SK-N-SH treated with all-trans-retinoic acid at 6 μM for 48 hours (cell line): ENCODE measurements around the gene H2BK1.
A peak's percentile ranks its signal among the peaks of the same experiment; 100 is the strongest.

Experiments
- ATAC-seq: fragments of 200-7000 bp; cut with Tn5 transposase; 3 replicates; pipeline ENCODE4 v1.9.1; 2020; ENCODE audit warnings: mild to moderate bottlenecking, moderate library complexity
- BACH2 ChIP-seq: fragments of 250-450 bp; sonication (Bioruptor Pico); IDR thresholded peaks from 2 replicates; pipeline ENCODE4 v1.9.0; 2021; ENCODE audit warnings: mild to moderate bottlenecking, borderline replicate concordance
- CSDC2 ChIP-seq: fragments of 250-450 bp; sonication (Bioruptor Pico); IDR thresholded peaks from 2 replicates; pipeline ENCODE4 v1.5.0; 2020; ENCODE audit warnings: mild to moderate bottlenecking, moderate library complexity
- ESRRG ChIP-seq: fragments of 250-450 bp; sonication (Bioruptor Pico); IDR thresholded peaks from 2 replicates; pipeline ENCODE4 v1.6.1; 2021; ENCODE audit warnings: mild to moderate bottlenecking
- GLIS3 ChIP-seq: fragments of 250-450 bp; sonication (Bioruptor Pico); IDR thresholded peaks from 2 replicates; pipeline ENCODE4 v1.5.0; 2020; ENCODE audit warnings: mild to moderate bottlenecking, moderate library complexity
- ISL1 ChIP-seq: fragments of 250-450 bp; sonication (Bioruptor Pico); IDR thresholded peaks from 2 replicates; pipeline ENCODE4 v2.1.2; 2022; ENCODE audit warnings: mild to moderate bottlenecking, moderate library complexity
- PPARA ChIP-seq: fragments of 250-450 bp; sonication (Bioruptor Pico); IDR thresholded peaks from 2 replicates; pipeline ENCODE4 v1.5.0; 2020; ENCODE audit warnings: mild to moderate bottlenecking, borderline replicate concordance
- RARB ChIP-seq: fragments of 250-450 bp; sonication (Bioruptor Pico); IDR thresholded peaks from 2 replicates; pipeline ENCODE4 v1.8.0; 2021; ENCODE audit warnings: mild to moderate bottlenecking, moderate library complexity
- SNAI2 ChIP-seq: fragments of 250-450 bp; sonication (Bioruptor Pico); IDR thresholded peaks from 2 replicates; pipeline ENCODE4 v1.5.0; 2020; ENCODE audit warnings: mild to moderate bottlenecking, moderate library complexity
- TCF4 ChIP-seq: fragments of 250-450 bp; sonication (Bioruptor Pico); IDR thresholded peaks from 2 replicates; pipeline ENCODE4 v1.8.0; 2021; ENCODE audit warnings: mild to moderate bottlenecking, moderate library complexity, borderline replicate concordance
- TOX ChIP-seq: fragments of 250-450 bp; sonication (Bioruptor Pico); IDR thresholded peaks from 2 replicates; pipeline ENCODE4 v1.8.0; 2021; ENCODE audit warnings: mild to moderate bottlenecking, moderate library complexity, borderline replicate concordance
- ZC3H10 ChIP-seq: fragments of 250-450 bp; sonication (Bioruptor Pico); IDR thresholded peaks from 2 replicates; pipeline ENCODE4 v1.5.1; 2021; ENCODE audit warnings: mild to moderate bottlenecking, moderate library complexity
- ZFP3 ChIP-seq: fragments of 250-450 bp; sonication (Bioruptor Pico); IDR thresholded peaks from 2 replicates; pipeline ENCODE4 v1.5.0; 2020; ENCODE audit warnings: mild to moderate bottlenecking, moderate library complexity
- ZNF565 ChIP-seq: fragments of 450-650 bp; formaldehyde crosslinking; conservative IDR thresholded peaks from 2 replicates; pipeline ENCODE4 v1.5.0; 2020; ENCODE audit warnings: low read depth, mild to moderate bottlenecking, moderate library complexity
- ZNF70 ChIP-seq: fragments of 450-650 bp; formaldehyde crosslinking; IDR thresholded peaks from 2 replicates; pipeline ENCODE4 v1.5.0; 2020; ENCODE audit warnings: mild to moderate bottlenecking, moderate library complexity
- ZNF8 ChIP-seq: fragments of 450-650 bp; formaldehyde crosslinking; IDR thresholded peaks from 2 replicates; pipeline ENCODE4 v1.5.0; 2020; ENCODE audit warnings: mild to moderate bottlenecking, moderate library complexity
- TF ChIP-seq, protein P1 (sequence below): fragments of 250-450 bp; sonication (Bioruptor Pico); IDR thresholded peaks from 2 replicates; pipeline ENCODE4 v1.8.0; 2020; ENCODE audit warnings: mild to moderate bottlenecking, moderate library complexity, borderline replicate concordance
- TF ChIP-seq, protein P2 (sequence below): fragments of 250-450 bp; sonication (Bioruptor Pico); IDR thresholded peaks from 2 replicates; pipeline ENCODE4 v1.5.0; 2020; ENCODE audit warnings: mild to moderate bottlenecking, moderate library complexity
- TF ChIP-seq, protein P3 (sequence below): fragments of 250-450 bp; sonication (Bioruptor Pico); IDR thresholded peaks from 2 replicates; pipeline ENCODE4 v1.5.1; 2021; ENCODE audit warnings: mild to moderate bottlenecking, moderate library complexity
- TF ChIP-seq, protein P4 (sequence below): fragments of 250-450 bp; sonication (Bioruptor Pico); IDR thresholded peaks from 2 replicates; pipeline ENCODE4 v1.8.0; 2021; ENCODE audit warnings: low read depth, mild to moderate bottlenecking, moderate library complexity, borderline replicate concordance
- TF ChIP-seq, protein P5 (sequence below): fragments of 250-450 bp; sonication (Bioruptor Pico); IDR thresholded peaks from 2 replicates; pipeline ENCODE4 v1.5.1; 2020; ENCODE audit warnings: low read depth, mild to moderate bottlenecking, moderate library complexity

Gene H2BK1

DNA sequence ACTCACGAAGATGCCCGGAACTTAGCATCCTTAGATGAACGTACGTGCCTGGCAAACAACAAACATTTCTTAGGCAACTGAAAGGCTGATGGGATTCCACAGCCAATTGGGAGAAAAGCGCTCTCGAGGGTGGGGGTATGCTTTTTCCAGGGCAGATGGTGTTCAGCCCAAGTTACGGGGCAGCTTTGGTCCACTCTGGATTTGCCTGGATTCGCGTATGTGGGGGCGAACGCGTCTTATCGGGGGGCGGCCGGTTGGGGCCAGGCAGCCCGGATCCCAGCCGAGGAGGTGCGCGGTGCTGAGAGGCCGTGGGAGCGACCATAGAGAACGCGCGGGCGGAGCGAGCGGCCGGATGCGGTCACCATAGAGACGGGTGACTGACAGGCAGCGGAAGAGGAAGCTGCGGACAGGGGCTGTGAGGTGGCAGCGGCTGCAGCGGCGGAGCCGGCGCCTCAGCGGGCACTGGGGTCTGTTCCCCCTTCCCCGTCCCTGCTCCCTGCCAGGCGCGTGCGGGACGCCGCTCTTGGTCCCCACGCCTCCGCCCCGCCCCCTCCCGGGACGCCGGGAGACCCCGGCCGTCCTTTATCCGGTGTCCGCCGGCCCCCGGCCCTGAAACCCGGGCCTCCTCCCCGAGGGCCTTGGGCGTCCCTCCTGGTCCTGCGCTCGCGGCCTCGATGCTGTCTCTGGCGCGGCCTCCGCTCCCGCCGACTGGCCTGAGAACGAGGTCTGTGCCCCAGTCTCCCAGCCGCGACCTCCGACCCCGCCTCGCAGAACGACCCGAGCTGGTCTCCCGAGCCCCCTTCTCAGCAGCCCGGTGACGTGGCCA, 22.0 kb upstream of the H2BK1 start, which contains the start of gene CHPF2:
CHPF2 (plus strand) TSS at position 393 of the 826 bp plus-strand sequence. CDS start 1,529 bp downstream, outside the sequence.
- TF ChIP-seq, protein P1, sequence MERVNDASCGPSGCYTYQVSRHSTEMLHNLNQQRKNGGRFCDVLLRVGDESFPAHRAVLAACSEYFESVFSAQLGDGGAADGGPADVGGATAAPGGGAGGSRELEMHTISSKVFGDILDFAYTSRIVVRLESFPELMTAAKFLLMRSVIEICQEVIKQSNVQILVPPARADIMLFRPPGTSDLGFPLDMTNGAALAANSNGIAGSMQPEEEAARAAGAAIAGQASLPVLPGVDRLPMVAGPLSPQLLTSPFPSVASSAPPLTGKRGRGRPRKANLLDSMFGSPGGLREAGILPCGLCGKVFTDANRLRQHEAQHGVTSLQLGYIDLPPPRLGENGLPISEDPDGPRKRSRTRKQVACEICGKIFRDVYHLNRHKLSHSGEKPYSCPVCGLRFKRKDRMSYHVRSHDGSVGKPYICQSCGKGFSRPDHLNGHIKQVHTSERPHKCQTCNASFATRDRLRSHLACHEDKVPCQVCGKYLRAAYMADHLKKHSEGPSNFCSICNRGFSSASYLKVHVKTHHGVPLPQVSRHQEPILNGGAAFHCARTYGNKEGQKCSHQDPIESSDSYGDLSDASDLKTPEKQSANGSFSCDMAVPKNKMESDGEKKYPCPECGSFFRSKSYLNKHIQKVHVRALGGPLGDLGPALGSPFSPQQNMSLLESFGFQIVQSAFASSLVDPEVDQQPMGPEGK (CRISPR knock-in tag) = 0 out of 2 replicates have a peak, but pooled peaks have one; percentile 36
- no peak for TF ChIP-seq GLIS3 (CRISPR knock-in tag)
- ATAC-seq = peak; percentile 93

DNA sequence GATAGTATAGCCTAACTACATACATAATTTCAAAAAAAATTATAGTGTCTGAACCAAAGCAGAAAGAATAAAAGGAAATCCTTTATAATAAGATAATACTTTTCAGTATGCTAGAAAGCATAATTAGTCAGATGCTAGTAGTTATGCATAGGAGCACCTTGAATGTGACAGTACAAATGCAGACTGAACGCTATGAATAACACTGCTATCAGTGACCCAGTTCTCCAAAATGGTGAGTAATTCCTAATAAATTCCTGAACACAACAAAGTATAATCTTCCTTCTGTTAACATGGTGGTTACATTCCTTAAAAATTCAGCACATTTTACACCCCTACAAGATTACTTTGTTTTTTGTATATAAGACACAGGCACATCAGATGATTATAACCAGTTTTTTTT, 20.8 kb upstream of the H2BK1 start:
- ATAC-seq = no peak
- no peak for TF ChIP-seq RARB (CRISPR knock-in tag)
- TF ChIP-seq, protein P1 (CRISPR knock-in tag) = no peak
- no peak for TF ChIP-seq ZNF565 (CRISPR knock-in tag)
- TF ChIP-seq ZFP3 = no peak
- no peak for TF ChIP-seq BACH2 (CRISPR knock-in tag)
- TF ChIP-seq TOX = no peak
- no peak for TF ChIP-seq TCF4 (CRISPR knock-in tag)
- TF ChIP-seq ISL1 (CRISPR knock-in tag) = no peak
- TF ChIP-seq ESRRG (CRISPR knock-in tag) = no peak
- no peak for TF ChIP-seq ZNF8 (CRISPR knock-in tag)
- no peak for TF ChIP-seq CSDC2
- TF ChIP-seq, protein P2, sequence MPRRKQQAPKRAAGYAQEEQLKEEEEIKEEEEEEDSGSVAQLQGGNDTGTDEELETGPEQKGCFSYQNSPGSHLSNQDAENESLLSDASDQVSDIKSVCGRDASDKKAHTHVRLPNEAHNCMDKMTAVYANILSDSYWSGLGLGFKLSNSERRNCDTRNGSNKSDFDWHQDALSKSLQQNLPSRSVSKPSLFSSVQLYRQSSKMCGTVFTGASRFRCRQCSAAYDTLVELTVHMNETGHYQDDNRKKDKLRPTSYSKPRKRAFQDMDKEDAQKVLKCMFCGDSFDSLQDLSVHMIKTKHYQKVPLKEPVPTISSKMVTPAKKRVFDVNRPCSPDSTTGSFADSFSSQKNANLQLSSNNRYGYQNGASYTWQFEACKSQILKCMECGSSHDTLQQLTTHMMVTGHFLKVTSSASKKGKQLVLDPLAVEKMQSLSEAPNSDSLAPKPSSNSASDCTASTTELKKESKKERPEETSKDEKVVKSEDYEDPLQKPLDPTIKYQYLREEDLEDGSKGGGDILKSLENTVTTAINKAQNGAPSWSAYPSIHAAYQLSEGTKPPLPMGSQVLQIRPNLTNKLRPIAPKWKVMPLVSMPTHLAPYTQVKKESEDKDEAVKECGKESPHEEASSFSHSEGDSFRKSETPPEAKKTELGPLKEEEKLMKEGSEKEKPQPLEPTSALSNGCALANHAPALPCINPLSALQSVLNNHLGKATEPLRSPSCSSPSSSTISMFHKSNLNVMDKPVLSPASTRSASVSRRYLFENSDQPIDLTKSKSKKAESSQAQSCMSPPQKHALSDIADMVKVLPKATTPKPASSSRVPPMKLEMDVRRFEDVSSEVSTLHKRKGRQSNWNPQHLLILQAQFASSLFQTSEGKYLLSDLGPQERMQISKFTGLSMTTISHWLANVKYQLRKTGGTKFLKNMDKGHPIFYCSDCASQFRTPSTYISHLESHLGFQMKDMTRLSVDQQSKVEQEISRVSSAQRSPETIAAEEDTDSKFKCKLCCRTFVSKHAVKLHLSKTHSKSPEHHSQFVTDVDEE (CRISPR knock-in tag) = no peak
- TF ChIP-seq, protein P3, sequence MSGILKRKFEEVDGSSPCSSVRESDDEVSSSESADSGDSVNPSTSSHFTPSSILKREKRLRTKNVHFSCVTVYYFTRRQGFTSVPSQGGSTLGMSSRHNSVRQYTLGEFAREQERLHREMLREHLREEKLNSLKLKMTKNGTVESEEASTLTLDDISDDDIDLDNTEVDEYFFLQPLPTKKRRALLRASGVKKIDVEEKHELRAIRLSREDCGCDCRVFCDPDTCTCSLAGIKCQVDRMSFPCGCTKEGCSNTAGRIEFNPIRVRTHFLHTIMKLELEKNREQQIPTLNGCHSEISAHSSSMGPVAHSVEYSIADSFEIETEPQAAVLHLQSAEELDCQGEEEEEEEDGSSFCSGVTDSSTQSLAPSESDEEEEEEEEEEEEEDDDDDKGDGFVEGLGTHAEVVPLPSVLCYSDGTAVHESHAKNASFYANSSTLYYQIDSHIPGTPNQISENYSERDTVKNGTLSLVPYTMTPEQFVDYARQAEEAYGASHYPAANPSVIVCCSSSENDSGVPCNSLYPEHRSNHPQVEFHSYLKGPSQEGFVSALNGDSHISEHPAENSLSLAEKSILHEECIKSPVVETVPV (CRISPR knock-in tag) = no peak
- no peak for TF ChIP-seq ZC3H10 (CRISPR knock-in tag)
- no peak for TF ChIP-seq PPARA
- TF ChIP-seq, protein P4, sequence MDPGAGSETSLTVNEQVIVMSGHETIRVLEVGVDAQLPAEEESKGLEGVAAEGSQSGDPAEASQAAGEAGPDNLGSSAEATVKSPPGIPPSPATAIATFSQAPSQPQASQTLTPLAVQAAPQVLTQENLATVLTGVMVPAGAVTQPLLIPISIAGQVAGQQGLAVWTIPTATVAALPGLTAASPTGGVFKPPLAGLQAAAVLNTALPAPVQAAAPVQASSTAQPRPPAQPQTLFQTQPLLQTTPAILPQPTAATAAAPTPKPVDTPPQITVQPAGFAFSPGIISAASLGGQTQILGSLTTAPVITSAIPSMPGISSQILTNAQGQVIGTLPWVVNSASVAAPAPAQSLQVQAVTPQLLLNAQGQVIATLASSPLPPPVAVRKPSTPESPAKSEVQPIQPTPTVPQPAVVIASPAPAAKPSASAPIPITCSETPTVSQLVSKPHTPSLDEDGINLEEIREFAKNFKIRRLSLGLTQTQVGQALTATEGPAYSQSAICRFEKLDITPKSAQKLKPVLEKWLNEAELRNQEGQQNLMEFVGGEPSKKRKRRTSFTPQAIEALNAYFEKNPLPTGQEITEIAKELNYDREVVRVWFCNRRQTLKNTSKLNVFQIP (CRISPR knock-in tag) = no peak
- TF ChIP-seq GLIS3 (CRISPR knock-in tag) = no peak
- TF ChIP-seq ZNF70 (CRISPR knock-in tag) = no peak

DNA sequence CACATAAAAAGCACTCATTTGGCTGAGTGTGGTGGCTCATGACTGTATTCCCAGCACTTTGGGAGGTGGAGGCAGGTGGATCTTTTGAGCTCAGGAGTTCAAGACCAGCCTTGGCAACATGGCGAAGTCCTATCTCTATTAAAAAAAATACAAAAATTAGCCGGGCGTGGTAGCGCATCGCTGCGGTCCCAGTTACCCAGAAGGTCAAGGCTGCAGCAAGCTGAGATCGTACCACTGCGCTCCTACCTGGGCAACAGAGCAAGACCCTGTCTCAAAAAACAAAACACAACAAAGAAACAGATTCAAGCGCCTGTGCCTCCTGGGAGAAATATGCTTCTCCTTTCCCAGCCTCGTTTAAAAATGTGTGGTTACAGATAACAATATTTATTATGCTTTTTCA, 19.0 kb upstream of the H2BK1 start:
- ATAC-seq = no peak
- no peak for TF ChIP-seq BACH2 (CRISPR knock-in tag)
- TF ChIP-seq, protein P5, sequence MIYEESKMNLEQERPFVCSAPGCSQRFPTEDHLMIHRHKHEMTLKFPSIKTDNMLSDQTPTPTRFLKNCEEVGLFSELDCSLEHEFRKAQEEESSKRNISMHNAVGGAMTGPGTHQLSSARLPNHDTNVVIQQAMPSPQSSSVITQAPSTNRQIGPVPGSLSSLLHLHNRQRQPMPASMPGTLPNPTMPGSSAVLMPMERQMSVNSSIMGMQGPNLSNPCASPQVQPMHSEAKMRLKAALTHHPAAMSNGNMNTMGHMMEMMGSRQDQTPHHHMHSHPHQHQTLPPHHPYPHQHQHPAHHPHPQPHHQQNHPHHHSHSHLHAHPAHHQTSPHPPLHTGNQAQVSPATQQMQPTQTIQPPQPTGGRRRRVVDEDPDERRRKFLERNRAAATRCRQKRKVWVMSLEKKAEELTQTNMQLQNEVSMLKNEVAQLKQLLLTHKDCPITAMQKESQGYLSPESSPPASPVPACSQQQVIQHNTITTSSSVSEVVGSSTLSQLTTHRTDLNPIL (CRISPR knock-in tag) = no peak
- TF ChIP-seq SNAI2 = no peak
